Ureter (tissue), 1 donor: ENCODE measurements around the gene GARS1. TPM values are rescaled to one million over a fixed set of nuclear protein-coding genes. Genes with fewer than 3 reads are reported as not detected.
"Not testable (repeated sequence)": the region's sequence is repeated elsewhere in the genome, so short reads cannot be mapped to it uniquely, and the experiment has no call there.

Experiments
- DNase-seq: peaks from one replicate; pipeline ENCODE4 v3.0.0-alpha.2; 2020; ENCODE audit warnings: low spot score
- total RNA-seq: library from RNA; stranded (reverse); gene quantifications from one replicate; pipeline ENCODE4 v1.2.4, GENCODE V29; 2023
- donor health status: DM: yes; HTN: yes; CAD: no.

GARS1 gene
- total RNA-seq, 1 donor from 2014 or later, result 203 TPM

GRCh38 chr7:30625283-30625682 lies 30.6 kb downstream of the GARS1 start:
- no peak for DNase-seq

GRCh38 chr7:30627026-30627425 lies 32.3 kb downstream of the GARS1 start:
- DNase-seq, result no peak

GRCh38 chr7:30630986-30631385 lies 36.3 kb downstream of the GARS1 start:
- no peak for DNase-seq

GRCh38 chr7:30633223-30633622 lies 38.5 kb downstream of the GARS1 start:
- no peak for DNase-seq

- DNase-seq, result no peak
Measured at GRCh38 chr7:30634193-30634626, 39.5 kb downstream of the GARS1 start.

- DNase-seq, result no peak
Measured at GRCh38 chr7:30634634-30635201, 40.0 kb downstream of the GARS1 start.

- DNase-seq, result no peak
Measured at GRCh38 chr7:30635798-30636197, 41.1 kb downstream of the GARS1 start.

- DNase-seq, result not testable (repeated sequence)
Measured at GRCh38 chr7:30642322-30642721, 47.6 kb downstream of the GARS1 start.

GRCh38 chr7:30642789-30643188 lies 48.1 kb downstream of the GARS1 start:
- DNase-seq, result no peak

GRCh38 chr7:30644286-30644955 lies 49.7 kb downstream of the GARS1 start:
- no peak for DNase-seq

- DNase-seq, result no peak
Measured at GRCh38 chr7:30645661-30646060, 51.0 kb downstream of the GARS1 start.

- DNase-seq, result no peak
Measured at GRCh38 chr7:30646154-30646553, 51.5 kb downstream of the GARS1 start.

- no peak for DNase-seq
Measured at GRCh38 chr7:30647589-30648364, 53.1 kb downstream of the GARS1 start.

- DNase-seq, result peak; percentile 39
Measured at GRCh38 chr7:30648744-30649540, 54.3 kb downstream of the GARS1 start.

GRCh38 chr7:30649717-30650420 lies 55.2 kb downstream of the GARS1 start:
- DNase-seq, result peak; percentile 29

GRCh38 chr7:30650421-30650808 lies 55.7 kb downstream of the GARS1 start:
- DNase-seq, result no peak

- no peak for DNase-seq
Measured at GRCh38 chr7:30652132-30652531, 57.5 kb downstream of the GARS1 start.

GRCh38 chr7:30652698-30653641 lies 58.3 kb downstream of the GARS1 start:
- DNase-seq, result no peak

GRCh38 chr7:30654296-30655090 lies 59.8 kb downstream of the GARS1 start:
- no peak for DNase-seq
